Neural cell (in vitro differentiated cells): Measurements from ENCODE around the gene MEP1B. TPM values are rescaled to one million over a fixed set of nuclear protein-coding genes. Genes with fewer than 3 reads are reported as not detected.

ENCODE experiments used
- H2AFZ ChIP-seq: fragments of 200-600, 300-800 bp; sonication (generic), shearing (Covaris generic); 2 replicates; pipeline ENCODE4 v1.6.0; 2014; ENCODE audit warnings: low read depth, mild to moderate bottlenecking, antibody characterized with exemption, low read length, moderate library complexity
- H3F3A ChIP-seq: fragments of 200-600 bp; shearing (Covaris generic); 2 replicates; pipeline ENCODE4 v1.6.1; 2016; ENCODE audit warnings: mild to moderate bottlenecking, moderate library complexity, mixed read lengths, antibody characterized with exemption, low read length; ENCODE audit not compliant: insufficient read depth, poor library complexity, severe bottlenecking
- H3K27ac ChIP-seq: fragments of 200-600, 300-800 bp; sonication (generic), shearing (Covaris generic); 2 replicates; pipeline ENCODE4 v1.5.1; 2014; ENCODE audit warnings: mild to moderate bottlenecking, low read length, moderate library complexity
- H3K27me3 ChIP-seq: fragments of 300-800, 200-600 bp; sonication (generic), shearing (Covaris generic); 2 replicates; pipeline ENCODE4 v1.6.0; 2014; ENCODE audit warnings: mild to moderate bottlenecking, low read depth, low read length, moderate library complexity; ENCODE audit not compliant: insufficient read depth
- H3K36me3 ChIP-seq: fragments of 300-800, 200-600 bp; sonication (generic), shearing (Covaris generic); 2 replicates; pipeline ENCODE4 v1.5.1; 2014; ENCODE audit warnings: mild to moderate bottlenecking, antibody characterized with exemption, low read length, moderate library complexity; ENCODE audit not compliant: insufficient read depth
- H3K4me2 ChIP-seq: fragments of 300-800, 200-600 bp; sonication (generic), shearing (Covaris generic); 2 replicates; pipeline ENCODE4 v1.6.0; 2014; ENCODE audit warnings: mild to moderate bottlenecking, low read length
- H3K4me3 ChIP-seq: fragments of 300-800, 200-600 bp; sonication (generic), shearing (Covaris generic); 2 replicates; pipeline ENCODE4 v1.5.1; 2014; ENCODE audit warnings: mild to moderate bottlenecking, low read length, moderate library complexity
- H3K79me2 ChIP-seq: fragments of 200-600 bp; shearing (Covaris generic); replicated peaks from 2 replicates; pipeline ENCODE4 v1.6.0; 2014; ENCODE audit warnings: mild to moderate bottlenecking, low read length, moderate library complexity; ENCODE audit not compliant: insufficient read depth
- H3K9ac ChIP-seq: fragments of 300-800, 200-600 bp; sonication (generic), shearing (Covaris generic); 2 replicates; pipeline ENCODE4 v1.6.1; 2016; ENCODE audit warnings: mild to moderate bottlenecking, low read length, mixed read lengths
- H3K9me2 ChIP-seq: fragments of 200-600 bp; shearing (Covaris generic); 2 replicates; pipeline ENCODE4 v1.6.1; 2016; ENCODE audit warnings: mild to moderate bottlenecking, low read length, mixed read lengths; ENCODE audit not compliant: insufficient read depth
- H3K9me3 ChIP-seq: fragments of 200-600, 300-800 bp; sonication (generic), shearing (Covaris generic); 2 replicates; pipeline ENCODE4 v1.6.1; 2016; ENCODE audit warnings: mild to moderate bottlenecking, mixed run types, low read length, moderate library complexity, mixed read lengths
- H4K20me1 ChIP-seq: fragments of 200-600 bp; shearing (Covaris generic); 2 replicates; pipeline ENCODE4 v1.6.1; 2016; ENCODE audit warnings: mild to moderate bottlenecking, mixed run types; ENCODE audit not compliant: insufficient read depth
- CTCF ChIP-seq: fragments of 450-650 bp; IDR thresholded peaks from 2 replicates; pipeline ENCODE4 v1.5.1; 2014; ENCODE audit warnings: antibody characterized with exemption, mild to moderate bottlenecking, moderate library complexity; ENCODE audit not compliant: poor library complexity, severe bottlenecking
- EP300 ChIP-seq: fragments of 450-650 bp; conservative IDR thresholded peaks from 2 replicates; pipeline ENCODE4 v1.6.1; 2014; ENCODE audit warnings: antibody characterized with exemption, mild to moderate bottlenecking, moderate library complexity; ENCODE audit not compliant: poor library complexity, severe bottlenecking
- EZH2 ChIP-seq: fragments of 200-600, 300-800 bp; shearing (Covaris generic), sonication (generic); IDR thresholded peaks from 2 replicates; pipeline ENCODE4 v1.6.1; 2014; ENCODE audit warnings: antibody characterized with exemption, low read length, borderline replicate concordance, mild to moderate bottlenecking; ENCODE audit not compliant: insufficient read depth, poor library complexity, severe bottlenecking
- MXI1 ChIP-seq: fragments of 450-650 bp; conservative IDR thresholded peaks from 2 replicates; pipeline ENCODE4 v1.6.1; 2014; ENCODE audit warnings: antibody characterized with exemption, mild to moderate bottlenecking; ENCODE audit not compliant: poor library complexity, severe bottlenecking
- POLR2AphosphoS5 ChIP-seq: IDR thresholded peaks from 2 replicates; pipeline ENCODE4 v1.6.1; 2012
- RAD21 ChIP-seq: fragments of 450-650 bp; conservative IDR thresholded peaks from 2 replicates; pipeline ENCODE4 v1.6.1; 2014; ENCODE audit warnings: antibody characterized with exemption, mild to moderate bottlenecking, moderate library complexity
- REST ChIP-seq: IDR thresholded peaks from 2 replicates; pipeline ENCODE4 v1.6.1; 2012; ENCODE audit warnings: borderline replicate concordance
- SMC3 ChIP-seq: fragments of 450-650 bp; conservative IDR thresholded peaks from 2 replicates; pipeline ENCODE4 v1.6.1; 2014; ENCODE audit warnings: antibody characterized with exemption, mild to moderate bottlenecking, moderate library complexity; ENCODE audit not compliant: poor library complexity
- TAF1 ChIP-seq: IDR thresholded peaks from 2 replicates; pipeline ENCODE4 v1.6.1; 2012; ENCODE audit warnings: low read depth
- polyA plus RNA-seq: library from polyadenylated mRNA; depleted of rRNA; stranded (reverse); fragments of >200 nt; gene quantifications from 2 replicates; pipeline ENCODE4 v1.2.3, GENCODE V29; 2014

The MEP1B gene
- polyA plus RNA-seq, 1 donor from 2014 or later = not detected

GRCh38 chr18:32249147-32249929 is 59.5 kb downstream of the MEP1B start:
- no peak overlapping the region for H2AFZ ChIP-seq
- H3K36me3 ChIP-seq = no peaks in the 10 kb centered on the region
- no peak overlapping the region for H3K27ac ChIP-seq
- H3K9me3 ChIP-seq = no peaks in the 10 kb centered on the region
- H3K27me3 ChIP-seq = no peaks in the 10 kb centered on the region
- H3K79me2 ChIP-seq = no peaks in the 10 kb centered on the region
- H3K4me2 ChIP-seq = no peak overlapping the region
- H3K9me2 ChIP-seq = no peaks in the 10 kb centered on the region
- H4K20me1 ChIP-seq = no peaks in the 10 kb centered on the region
- no peak for TF ChIP-seq POLR2AphosphoS5
- no peak for TF ChIP-seq REST
- no peak for TF ChIP-seq EP300
- no peak for TF ChIP-seq CTCF
- no peak for TF ChIP-seq SMC3
- no peak for TF ChIP-seq EZH2
- TF ChIP-seq TAF1 = no peak
- TF ChIP-seq RAD21 = no peak
- TF ChIP-seq MXI1 = no peak
- no peak overlapping the region for H3K4me3 ChIP-seq
- H3F3A ChIP-seq = no peaks in the 10 kb centered on the region
- H3K9ac ChIP-seq = no peak overlapping the region

- no peaks in the 10 kb centered on the region for H4K20me1 ChIP-seq
- no peaks in the 10 kb centered on the region for H3K9me3 ChIP-seq
- no peaks in the 10 kb centered on the region for H3K36me3 ChIP-seq
- H3K4me3 ChIP-seq = no peak overlapping the region
- H3K9me2 ChIP-seq = no peaks in the 10 kb centered on the region
- no peak overlapping the region for H2AFZ ChIP-seq
- no peaks in the 10 kb centered on the region for H3K79me2 ChIP-seq
- H3F3A ChIP-seq = no peaks in the 10 kb centered on the region
- H3K27me3 ChIP-seq = no peaks in the 10 kb centered on the region
- no peak overlapping the region for H3K27ac ChIP-seq
- TF ChIP-seq TAF1 (no peak), SMC3 (no peak), REST (no peak), POLR2AphosphoS5 (no peak), MXI1 (no peak), EP300 (no peak)
- no peak overlapping the region for H3K9ac ChIP-seq
- H3K4me2 ChIP-seq = no peak overlapping the region
Observed at GRCh38 chr18:32251466-32251865, 61.6 kb downstream of the MEP1B start.
